ENCODE data around the gene TTC13. TPM values are rescaled to one million over a fixed set of nuclear protein-coding genes. Genes with fewer than 3 reads are reported as not detected.
A peak's percentile ranks its signal among the peaks of the same experiment; 100 is the strongest.

TTC13 gene
- total RNA-seq, 1 experiment from 2014 or later, result 4.4 TPM

GRCh38 chr1:230894664-230895063 is 84.0 kb downstream of the TTC13 start:
- POLR2A ChIA-PET, result no interaction called here
- no peak for DNase-seq (ENCODE audit: low spot score)
- Mint-ChIP-seq H3K4me3 (no peak overlapping the region), H3K4me1 (peaks cover 11% of the 10 kb centered on the region), H3K27me3 (ENCODE audit: low read depth) (0 out of 2 replicates have a peak, but pooled peaks cover 2% of the 10 kb centered on the region), H3K9me3 (peaks cover 8% of the 10 kb centered on the region), H3K36me3 (no peaks in the 10 kb centered on the region), H3K27ac (no peak overlapping the region)
- ATAC-seq, result no peak
- CTCF ChIA-PET, result interaction anchor here (0.6 to 1.4 kb wide), 2 partner anchors 27 to 33 kb away, joined by 3 to 5 read pairs; partner anchors contain the start of gene C1orf198
- TF ChIP-seq SMAD4 (CRISPR knock-in tag; IDR thresholded peaks at IDR 0.05) (no peak), MAX (CRISPR knock-in tag; IDR thresholded peaks at IDR 0.05) (no peak), ATF1 (CRISPR knock-in tag; IDR thresholded peaks at IDR 0.05) (no peak), CREB1 (CRISPR knock-in tag; IDR thresholded peaks at IDR 0.05) (no peak), MYBL2 (CRISPR knock-in tag; IDR thresholded peaks at IDR 0.05) (no peak), ZNF138 (CRISPR knock-in tag; conservative IDR thresholded peaks at IDR 0.05) (no peak), TEAD4 (CRISPR knock-in tag; IDR thresholded peaks at IDR 0.05) (no peak), TCF7 (CRISPR knock-in tag; IDR thresholded peaks at IDR 0.05; ENCODE audit: low read depth) (no peak)

GRCh38 chr1:230894032-230894431 is 84.6 kb downstream of the TTC13 start:
- DNase-seq (ENCODE audit: low spot score), result no peak
- ChIA-PET CTCF (no interaction called here), POLR2A (no interaction called here)
- Mint-ChIP-seq H3K9me3 (peaks cover 8% of the 10 kb centered on the region), H3K36me3 (no peaks in the 10 kb centered on the region), H3K4me3 (no peak overlapping the region), H3K27me3 (ENCODE audit: low read depth) (0 out of 2 replicates have a peak, but pooled peaks cover 2% of the 10 kb centered on the region), H3K4me1 (peaks cover 11% of the 10 kb centered on the region), H3K27ac (no peak overlapping the region)
- TF ChIP-seq NR2C2 (CRISPR knock-in tag; IDR thresholded peaks at IDR 0.05), result no peak
- TF ChIP-seq ZNF396 (CRISPR knock-in tag; IDR thresholded peaks at IDR 0.05; ENCODE audit: borderline replicate concordance), result no peak
- TF ChIP-seq CBFB (CRISPR knock-in tag; IDR thresholded peaks at IDR 0.05; ENCODE audit: low read depth), result no peak
- TF ChIP-seq MLX (CRISPR knock-in tag; IDR thresholded peaks at IDR 0.05), result no peak
- TF ChIP-seq AR (CRISPR knock-in tag; IDR thresholded peaks at IDR 0.05), result no peak
- ATAC-seq, result peak; percentile 63

GRCh38 chr1:230892018-230892491 is 86.6 kb downstream of the TTC13 start:
- no peak overlapping the region for H3K27ac Mint-ChIP-seq
- H3K36me3 Mint-ChIP-seq, result no peaks in the 10 kb centered on the region
- ATAC-seq, result no peak
- ChIA-PET POLR2A (no interaction called here), CTCF (no interaction called here)
- H3K4me3 Mint-ChIP-seq, result no peak overlapping the region
- no peaks in the 10 kb centered on the region for H3K9me3 Mint-ChIP-seq
- DNase-seq (ENCODE audit: low spot score), result no peak
- H3K27me3 Mint-ChIP-seq (ENCODE audit: low read depth), result 0 out of 2 replicates have a peak, but pooled peaks cover 2% of the 10 kb centered on the region
- peaks cover 15% of the 10 kb centered on the region for H3K4me1 Mint-ChIP-seq
- TF ChIP-seq PREB (CRISPR knock-in tag; IDR thresholded peaks at IDR 0.05; ENCODE audit: borderline replicate concordance) (no peak), OVOL2 (CRISPR knock-in tag; IDR thresholded peaks at IDR 0.05; ENCODE audit: borderline replicate concordance) (no peak), ZBTB43 (CRISPR knock-in tag; IDR thresholded peaks at IDR 0.05) (no peak), TCF7 (CRISPR knock-in tag; IDR thresholded peaks at IDR 0.05; ENCODE audit: low read depth) (no peak), RORB (CRISPR knock-in tag; IDR thresholded peaks at IDR 0.05) (no peak), NR1H2 (CRISPR knock-in tag; IDR thresholded peaks at IDR 0.05) (no peak), ELF4 (CRISPR knock-in tag; IDR thresholded peaks at IDR 0.05; ENCODE audit: low read depth) (no peak), ATF6 (CRISPR knock-in tag; IDR thresholded peaks at IDR 0.05) (no peak), ZBTB21 (CRISPR knock-in tag; IDR thresholded peaks at IDR 0.05; ENCODE audit: borderline replicate concordance) (no peak), MYBL2 (CRISPR knock-in tag; IDR thresholded peaks at IDR 0.05) (no peak), ZNF263 (CRISPR knock-in tag; IDR thresholded peaks at IDR 0.05; ENCODE audit: low read depth) (no peak), TEAD4 (CRISPR knock-in tag; IDR thresholded peaks at IDR 0.05) (no peak), ZNF671 (CRISPR knock-in tag; IDR thresholded peaks at IDR 0.05) (no peak), NR3C1 (CRISPR knock-in tag; conservative IDR thresholded peaks at IDR 0.05; ENCODE audit: low read depth) (no peak), ZNF317 (CRISPR knock-in tag; IDR thresholded peaks at IDR 0.05; ENCODE audit: borderline replicate concordance, low read depth) (no peak), TEAD1 (CRISPR knock-in tag; IDR thresholded peaks at IDR 0.05) (no peak)
